Peyer's patch (tissue), 4 donors: ENCODE measurements around the gene CCDC154. TPM values are rescaled to one million over a fixed set of nuclear protein-coding genes. Genes with fewer than 3 reads are reported as not detected.

Experiments used
- DNase-seq, 3 donors: peaks; one replicate each; pipeline ENCODE4 v3.0.0-alpha.2; 2017 to 2019
- H3K27ac ChIP-seq, 4 donors: fragments of 200-600 bp; sonication (generic); one replicate each; pipeline ENCODE4 v1.5.1; 2016 to 2019
- H3K27me3 ChIP-seq, 2 donors: fragments of 200-600 bp; sonication (generic); one replicate each; pipeline ENCODE4 v1.5.1; 2019
- H3K36me3 ChIP-seq, 3 donors: fragments of 200-600 bp; sonication (generic); one replicate each; pipeline ENCODE4 v1.5.1; 2016 to 2019
- H3K4me1 ChIP-seq, 4 donors: fragments of 200-600 bp; sonication (generic); one replicate each; pipeline ENCODE4 v1.5.1; 2016 to 2019
- H3K4me3 ChIP-seq, 4 donors: fragments of 200-600 bp; sonication (generic); 1 replicate in 3 of 4; 2 replicates in 1 of 4; pipeline ENCODE4 v1.5.1; 2016 to 2019; ENCODE audit warnings: mild to moderate bottlenecking in 1 of 4
- H3K9me3 ChIP-seq, 4 donors: fragments of 200-600 bp; sonication (generic); one replicate each; pipeline ENCODE4 v1.5.1; 2016 to 2019; ENCODE audit warnings: mild to moderate bottlenecking in 1 of 4
- CTCF ChIP-seq, 6 experiments: fragments of 450-650 bp in 4 of 6; fragments of 200-600 bp in 2 of 6; sonication (generic) in 1 of 6; IDR thresholded peaks; one replicate each; pipeline ENCODE4 v1.5.1; 2017 to 2019; ENCODE audit warnings: antibody characterized with exemption in 6 of 6, mild to moderate bottlenecking in 3 of 6, moderate library complexity in 1 of 6
- POLR2A ChIP-seq, 2 donors: fragments of 450-650 bp; IDR thresholded peaks; one replicate each; pipeline ENCODE4 v1.5.1; 2017; ENCODE audit warnings: antibody characterized with exemption in 2 of 2, mild to moderate bottlenecking in 2 of 2, moderate library complexity in 2 of 2
- total RNA-seq, 4 donors: library from RNA; depleted of rRNA; stranded (reverse); fragments of >200 nt; gene quantifications; one replicate each; pipeline ENCODE4 v1.1.0, GENCODE V29; 2016

Gene CCDC154
- total RNA-seq, 4 donors from 2014 or later: 0.47 to 23.1 (median 0.73) TPM

- Histone ChIP-seq H3K27ac (no peak overlapping the region), H3K36me3 (peaks cover 0 to 69% (median 0%) of the 10 kb centered on the region in 3 donors), H3K9me3 (no peaks in the 10 kb centered on the region), H3K4me3 (no peak overlapping the region), H3K4me1 (peaks cover 0 to 8% (median 2%) of the 10 kb centered on the region in 4 donors), H3K27me3 (no peaks in the 10 kb centered on the region)
- DNase-seq: no peak
- TF ChIP-seq POLR2A (IDR thresholded peaks at IDR 0.05): no peak
- TF ChIP-seq CTCF (IDR thresholded peaks at IDR 0.05): no peak
Observed at GRCh38 chr16:1459967-1460366, 15.6 kb upstream of the CCDC154 start.

- peak in 2 of 3 donors; percentile 76 to 79 for DNase-seq
- Histone ChIP-seq H3K9me3 (no peaks in the 10 kb centered on the region), H3K4me1 (peaks cover 0 to 8% (median 2%) of the 10 kb centered on the region in 4 donors), H3K27ac (peak overlapping the region in 1 of 4 donors; percentile 60), H3K4me3 (no peak overlapping the region), H3K36me3 (peaks cover 0 to 69% (median 0%) of the 10 kb centered on the region in 3 donors), H3K27me3 (no peaks in the 10 kb centered on the region)
- no peak for TF ChIP-seq POLR2A (IDR thresholded peaks at IDR 0.05)
- no peak for TF ChIP-seq CTCF (IDR thresholded peaks at IDR 0.05)
Observed at GRCh38 chr16:1458977-1459341, 14.6 kb upstream of the CCDC154 start.

GRCh38 chr16:1458336-1458976 lies 14.1 kb upstream of the CCDC154 start:
- Histone ChIP-seq H3K9me3 (no peaks in the 10 kb centered on the region), H3K4me3 (no peak overlapping the region), H3K36me3 (peaks cover 0 to 73% (median 0%) of the 10 kb centered on the region in 3 donors), H3K4me1 (peaks cover 0 to 8% (median 2%) of the 10 kb centered on the region in 4 donors), H3K27me3 (no peaks in the 10 kb centered on the region), H3K27ac (peak overlapping the region in 1 of 4 donors; percentile 60)
- no peak for TF ChIP-seq CTCF (IDR thresholded peaks at IDR 0.05)
- no peak for TF ChIP-seq POLR2A (IDR thresholded peaks at IDR 0.05)
- no peak for DNase-seq

GRCh38 chr16:1457489-1458245 lies 13.3 kb upstream of the CCDC154 start:
- TF ChIP-seq POLR2A (IDR thresholded peaks at IDR 0.05) (no peak), CTCF (IDR thresholded peaks at IDR 0.05) (no peak)
- peaks cover 0 to 81% (median 0%) of the 10 kb centered on the region in 3 donors for H3K36me3 ChIP-seq
- no peak overlapping the region for H3K27ac ChIP-seq
- no peaks in the 10 kb centered on the region for H3K9me3 ChIP-seq
- no peak for DNase-seq
- no peaks in the 10 kb centered on the region for H3K27me3 ChIP-seq
- no peak overlapping the region for H3K4me3 ChIP-seq
- H3K4me1 ChIP-seq: peaks cover 0 to 8% (median 2%) of the 10 kb centered on the region in 4 donors

- Histone ChIP-seq H3K4me1 (peaks cover 0 to 8% (median 2%) of the 10 kb centered on the region in 4 donors), H3K36me3 (peaks cover 0 to 88% (median 0%) of the 10 kb centered on the region in 3 donors), H3K27me3 (no peaks in the 10 kb centered on the region), H3K27ac (no peak overlapping the region), H3K4me3 (no peak overlapping the region), H3K9me3 (no peaks in the 10 kb centered on the region)
- TF ChIP-seq CTCF (IDR thresholded peaks at IDR 0.05): no peak
- TF ChIP-seq POLR2A (IDR thresholded peaks at IDR 0.05): no peak
- DNase-seq: no peak
Observed at GRCh38 chr16:1456951-1457350, 12.6 kb upstream of the CCDC154 start.
